ENCODE measurements around the gene INPP5D.

DNA sequence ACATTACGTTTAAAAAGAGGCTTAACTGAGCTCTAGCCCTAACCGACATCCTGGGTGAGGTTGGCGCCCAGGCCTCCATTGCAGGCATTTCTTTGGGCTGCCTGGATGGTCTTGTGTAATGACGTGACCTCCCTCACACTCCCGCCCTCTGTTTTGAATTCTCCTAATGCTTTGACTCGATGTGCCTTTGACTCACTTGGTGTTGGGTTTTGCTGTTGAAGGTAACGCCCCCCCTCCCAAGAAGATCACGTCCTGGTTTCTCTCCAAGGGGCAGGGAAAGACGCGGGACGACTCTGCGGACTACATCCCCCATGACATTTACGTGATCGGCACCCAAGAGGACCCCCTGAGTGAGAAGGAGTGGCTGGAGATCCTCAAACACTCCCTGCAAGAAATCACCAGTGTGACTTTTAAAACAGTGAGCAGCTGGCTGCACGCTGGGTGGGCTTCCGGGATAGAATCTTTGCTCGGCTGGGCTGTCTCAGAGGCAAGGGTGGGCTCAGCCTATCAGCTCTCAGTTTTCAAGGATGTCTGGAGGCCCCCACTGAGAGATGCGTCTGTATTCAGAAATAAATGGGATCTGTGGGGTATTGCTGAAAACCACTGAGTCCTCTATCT is 103.5 kb downstream of the INPP5D start:
- TF ChIP-seq CTCF (conservative IDR thresholded peaks at IDR 0.05) (no peak), EZH2 (IDR thresholded peaks at IDR 0.05; ENCODE audit: low read depth) (no peak)

Data from PC-9 (cell line).